Fibroblast of skin of abdomen (primary cell): ENCODE results near the gene TFR2.

Source experiments
- DNase-seq: peaks from one replicate; pipeline ENCODE4 v3.0.0-alpha.2; 2013

The TFR2 gene

DNA sequence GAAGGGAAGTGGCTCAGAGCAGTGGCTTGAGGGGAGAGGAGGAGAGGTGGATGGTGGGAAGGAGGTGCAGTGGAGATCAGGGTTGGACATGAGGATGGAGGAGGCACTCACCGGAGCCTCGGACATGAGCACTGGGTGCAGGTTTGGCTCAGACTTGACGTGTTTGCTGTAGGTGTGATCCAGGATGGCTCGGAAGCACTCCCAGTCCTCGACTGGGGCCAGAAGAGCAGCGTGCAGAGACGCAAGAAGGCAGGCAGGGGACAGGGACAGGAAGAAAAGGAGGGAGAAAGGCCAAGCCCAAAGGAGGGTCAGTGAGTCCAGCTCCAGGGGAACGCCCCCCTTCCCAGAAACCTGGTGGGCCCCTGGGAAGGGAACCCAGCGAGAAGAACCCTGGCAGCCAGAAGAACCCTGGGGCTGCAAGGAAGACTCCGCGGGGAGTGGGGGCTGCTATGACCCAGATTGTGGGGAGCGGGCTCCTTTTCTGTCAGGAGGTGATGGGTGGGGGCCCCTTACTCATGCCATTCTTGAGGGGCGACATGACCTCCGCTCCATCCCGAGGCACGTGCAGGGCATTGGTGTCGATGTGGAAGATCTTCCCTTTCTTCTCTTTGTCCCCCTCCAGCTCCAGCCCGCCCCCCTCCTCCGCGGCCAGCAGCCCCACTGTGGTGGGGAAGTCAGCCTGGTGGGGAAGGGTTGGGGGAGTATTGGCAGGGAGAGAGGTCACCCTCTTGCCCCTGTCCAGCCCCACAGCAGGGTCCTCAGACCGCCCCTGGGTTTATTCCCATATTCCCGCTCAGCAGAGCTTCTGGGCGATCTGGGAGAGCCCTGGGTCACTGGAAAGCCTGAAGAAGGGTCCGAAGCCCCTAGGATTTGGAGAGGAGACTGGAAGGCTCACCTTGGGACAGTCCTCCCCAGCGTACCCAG, 13.8 kb upstream of the TFR2 start:
- DNase-seq = no peak

DNA sequence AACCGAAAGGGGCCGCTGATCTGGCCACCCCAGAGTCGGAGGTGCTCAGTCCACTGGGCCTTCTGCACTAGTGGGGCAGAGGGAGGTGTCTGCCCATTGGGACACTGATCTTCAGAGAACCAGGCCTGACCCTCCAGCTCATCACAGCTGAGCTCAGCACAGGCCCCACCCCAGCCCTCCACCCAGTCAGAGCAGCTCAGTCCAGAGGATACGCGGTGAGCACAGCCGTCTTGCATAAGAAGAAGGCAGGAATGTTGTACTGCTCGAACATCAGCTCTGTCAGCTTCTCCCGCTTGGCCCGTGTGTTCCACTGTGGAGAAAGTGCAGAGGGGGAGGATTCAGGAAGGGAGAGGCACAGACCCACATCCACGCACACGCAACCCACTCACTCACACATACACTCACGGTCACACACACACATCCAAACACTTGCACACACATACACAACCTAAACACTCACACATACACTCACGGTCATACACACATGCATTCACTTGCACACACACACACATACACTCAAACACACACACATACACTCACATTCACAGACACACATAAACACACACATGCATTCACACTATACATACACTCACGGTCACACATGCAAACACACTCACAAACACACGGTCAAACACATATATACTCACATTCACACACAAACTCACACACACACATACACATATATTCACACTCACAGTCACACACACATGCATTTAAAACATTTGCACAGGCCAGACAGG, 8.6 kb upstream of the TFR2 start:
- no peak for DNase-seq

DNA sequence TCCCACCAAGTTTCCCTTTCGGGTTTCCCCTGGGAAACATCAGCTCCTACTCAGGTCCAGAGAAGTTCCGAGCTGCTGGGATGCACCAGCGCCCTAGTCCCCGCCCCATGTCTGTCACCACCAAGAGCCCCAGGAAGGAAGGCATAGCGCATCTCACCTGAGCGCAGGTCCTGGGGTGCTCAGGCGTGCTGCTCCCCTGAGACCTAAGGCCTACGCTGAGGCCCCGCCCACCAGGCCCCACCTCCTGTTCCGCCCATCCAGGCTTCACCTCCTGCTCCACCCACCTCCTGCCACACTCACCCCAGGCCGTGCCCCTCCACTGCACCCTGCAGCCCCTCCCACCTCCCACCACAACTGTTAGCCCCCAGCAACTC, 1.2 kb upstream of the TFR2 start:
- no peak for DNase-seq

DNA sequence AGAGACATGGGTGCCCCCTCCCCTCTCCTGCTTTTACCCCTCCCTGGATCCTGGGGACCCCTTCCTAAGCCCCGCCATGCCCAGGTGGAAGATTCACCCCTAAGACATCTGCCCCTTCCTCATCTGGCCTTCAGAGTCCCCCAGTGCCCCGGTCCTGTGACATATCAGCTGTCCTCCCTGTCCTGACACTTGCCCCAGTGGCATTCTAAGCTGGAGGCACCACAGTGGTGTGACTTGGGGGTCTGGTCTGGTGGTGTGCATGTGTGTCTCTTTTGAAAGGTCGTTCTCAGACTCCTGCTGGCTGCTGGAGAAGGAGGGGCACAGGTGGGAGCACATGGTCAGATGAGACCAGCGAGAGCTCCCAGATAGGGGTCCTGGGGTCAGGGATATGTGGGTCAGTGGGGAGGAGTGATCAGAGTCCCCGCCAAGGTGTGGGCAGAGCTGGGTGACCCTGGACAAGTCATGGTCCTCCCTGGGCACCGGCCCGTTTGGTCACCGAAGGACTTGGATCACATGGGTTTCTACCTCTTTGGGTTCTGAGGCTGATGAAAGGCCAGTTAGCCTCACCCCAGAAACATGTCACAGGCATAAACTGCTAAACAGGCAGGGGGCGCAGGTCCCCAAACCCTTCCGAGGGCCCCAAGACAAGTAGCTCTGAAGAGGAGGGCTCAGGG, 645 bp upstream of the TFR2 start:
- no peak for DNase-seq

DNA sequence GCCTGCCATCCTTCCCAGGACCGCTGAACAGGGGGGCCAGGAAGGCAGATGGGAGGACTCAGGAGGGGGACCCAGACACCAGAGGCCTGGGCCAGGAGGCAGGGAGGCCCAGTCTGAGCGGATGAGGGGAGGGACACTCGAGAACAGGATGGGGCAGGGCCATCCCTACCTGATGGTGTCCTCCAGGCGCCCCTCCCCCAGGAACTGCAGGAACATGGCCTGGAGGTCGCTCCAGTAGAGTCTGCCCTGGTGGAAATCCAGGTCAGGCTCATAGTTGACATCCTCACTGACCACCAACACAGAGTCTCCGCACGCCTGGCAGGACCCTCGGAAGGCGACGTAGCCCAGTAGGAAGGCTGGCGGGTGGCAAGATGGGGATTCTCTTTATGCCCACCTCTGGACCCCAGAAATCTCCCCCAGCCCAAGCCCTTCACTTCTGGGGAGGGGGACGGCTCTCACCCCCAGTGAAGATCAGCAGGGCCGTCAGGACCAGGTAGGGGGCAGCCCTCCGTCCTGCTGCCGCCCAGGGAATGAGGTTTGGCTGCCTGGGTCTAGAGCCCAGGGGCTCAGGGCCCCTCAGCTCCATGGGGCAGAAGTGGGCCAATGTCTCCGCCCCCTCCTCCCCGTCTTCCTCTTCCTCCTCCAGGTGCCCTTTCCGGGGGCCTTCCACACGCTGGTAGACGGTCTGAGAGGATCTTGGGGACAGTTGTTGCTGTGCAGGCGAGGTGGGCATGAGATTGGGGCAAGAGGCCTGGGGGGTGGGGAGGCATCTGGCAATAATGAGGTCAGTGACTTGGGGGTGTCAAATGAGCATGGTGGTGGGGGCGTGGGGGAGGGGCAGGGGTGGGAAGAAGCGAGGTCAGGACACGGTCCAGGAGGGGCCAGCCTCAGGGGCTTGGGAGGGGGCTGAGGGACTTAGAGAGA, 573 bp downstream of the TFR2 start:
- no peak for DNase-seq

DNA sequence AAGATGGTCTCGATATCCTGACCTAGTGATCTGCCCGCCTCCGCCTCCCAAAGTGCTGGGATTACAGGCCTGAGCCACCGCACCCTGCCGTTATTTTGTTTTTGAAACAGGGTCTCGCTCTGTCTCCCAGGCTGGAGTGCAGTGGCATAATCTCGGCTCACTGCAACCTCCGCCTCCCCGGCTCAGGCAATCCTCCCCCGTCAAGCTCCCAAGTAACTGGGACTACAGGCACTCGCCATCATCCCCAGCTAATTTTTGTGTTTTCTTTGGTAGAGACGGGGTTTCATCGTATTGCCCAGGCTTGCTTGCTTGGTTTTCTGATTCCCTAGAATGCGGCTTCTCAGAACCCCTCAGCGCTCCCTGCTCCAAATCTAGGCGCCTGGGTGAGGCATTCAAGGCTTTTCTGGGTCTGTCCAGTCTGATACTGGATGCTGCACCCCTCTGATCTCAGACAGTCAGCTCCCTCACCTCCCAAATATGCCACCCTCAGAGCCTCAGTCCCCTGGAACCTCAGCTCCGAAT, 1.3 kb downstream of the TFR2 start:
- DNase-seq = no peak

DNA sequence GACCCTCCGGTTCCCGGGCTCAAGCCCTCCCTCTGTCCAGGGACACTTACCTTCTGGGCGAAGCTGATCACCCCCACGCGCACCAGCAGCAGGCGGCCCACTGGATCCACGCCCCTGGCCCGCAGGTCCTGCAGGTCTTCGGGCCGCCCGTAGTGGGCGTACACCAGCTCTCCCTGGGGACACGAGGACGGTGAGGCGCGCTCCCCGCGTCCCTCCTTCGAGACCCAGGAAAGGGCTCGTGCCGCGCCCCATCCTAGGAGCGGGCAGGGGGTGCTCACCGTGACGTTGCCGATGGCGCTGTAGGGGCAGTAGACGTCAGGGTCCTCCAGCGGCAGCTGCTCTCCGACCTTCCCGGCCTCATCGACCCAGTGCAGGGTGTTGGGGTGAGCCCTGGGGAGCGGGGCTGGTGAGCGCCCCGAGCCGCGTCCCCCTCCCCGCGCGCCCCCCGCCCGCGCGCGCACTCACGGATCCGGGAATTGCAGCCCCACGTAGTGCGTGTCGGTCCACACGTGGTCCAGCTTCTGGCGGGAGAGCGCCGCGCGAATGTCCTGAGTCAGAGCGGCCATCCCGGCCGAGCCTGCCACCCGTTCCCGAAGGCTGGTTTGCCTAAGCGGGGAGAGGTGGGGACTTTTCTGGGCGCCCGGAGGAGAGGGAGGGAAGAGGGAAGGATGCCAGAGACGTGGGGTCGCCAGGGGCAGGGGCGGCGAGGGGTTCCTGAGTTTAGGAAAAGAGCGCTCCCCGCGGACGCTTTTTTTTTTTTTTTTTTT, 8.2 kb downstream of the TFR2 start:
- peak; percentile 32 for DNase-seq

DNA sequence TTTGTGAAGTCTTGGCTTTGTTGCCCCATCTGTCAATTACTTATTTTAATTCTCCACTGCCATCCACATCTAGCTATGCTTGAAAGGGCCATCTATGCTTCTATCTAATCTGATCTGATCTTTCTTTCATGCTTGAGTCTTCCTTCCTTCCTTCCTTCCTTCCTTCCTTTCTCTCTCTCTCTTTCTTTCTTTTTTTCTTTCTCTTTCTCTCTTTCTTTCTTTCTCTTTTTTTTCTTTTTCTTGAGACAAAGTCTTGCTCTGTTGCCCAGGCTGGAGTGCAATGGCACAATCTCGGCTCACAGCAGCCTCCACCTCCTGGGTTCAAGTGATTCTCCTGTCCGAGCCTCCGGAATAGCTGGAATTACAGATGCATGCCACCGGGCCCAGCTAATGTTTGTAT, 11.3 kb downstream of the TFR2 start:
- no peak for DNase-seq

DNA sequence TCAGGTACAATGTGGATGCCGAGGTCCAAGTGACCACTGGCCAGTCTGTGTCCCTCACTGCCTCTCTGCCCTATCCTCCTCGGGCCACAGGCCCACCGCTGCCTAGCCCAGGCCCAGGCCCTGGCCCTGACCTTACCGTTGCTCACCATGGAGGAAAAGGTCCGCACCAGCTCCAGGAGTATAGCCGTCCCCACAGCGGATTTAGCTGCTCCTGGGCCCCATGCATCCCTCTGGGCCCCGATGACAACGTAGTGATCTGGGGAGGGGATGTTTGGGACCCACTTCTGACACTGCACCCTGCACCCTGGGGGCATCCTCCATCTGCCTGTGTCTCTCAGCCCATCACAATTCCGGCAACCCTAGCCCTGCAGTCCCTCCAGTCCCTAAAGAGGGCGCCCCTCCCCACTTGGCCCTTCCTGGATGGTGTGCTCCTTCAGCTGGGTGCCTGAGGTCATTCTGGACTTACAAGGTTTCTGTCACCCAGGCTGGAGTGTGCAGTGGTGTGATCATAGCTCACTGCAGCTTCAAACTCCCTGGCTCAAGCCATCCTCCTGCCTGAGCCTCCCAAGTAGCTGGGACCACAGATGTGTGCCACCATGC, 12.1 kb downstream of the TFR2 start:
- DNase-seq = no peak

DNA sequence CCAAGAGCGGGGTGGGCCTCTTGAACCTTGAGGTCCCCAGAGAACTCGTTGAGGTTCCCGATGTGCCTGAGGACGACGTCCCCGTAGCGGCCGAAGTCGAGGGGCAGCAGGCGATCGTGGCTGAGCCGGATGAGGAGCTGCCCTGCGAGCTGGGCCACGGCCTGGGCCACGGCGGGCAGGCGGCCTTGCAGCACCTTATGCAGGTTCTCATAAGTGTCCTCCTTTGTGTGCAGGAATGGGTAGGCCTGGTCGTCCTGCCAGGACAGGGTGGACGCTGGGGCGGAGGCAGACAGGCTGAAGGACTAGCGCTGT, 14.2 kb downstream of the TFR2 start:
- DNase-seq = no peak

DNA sequence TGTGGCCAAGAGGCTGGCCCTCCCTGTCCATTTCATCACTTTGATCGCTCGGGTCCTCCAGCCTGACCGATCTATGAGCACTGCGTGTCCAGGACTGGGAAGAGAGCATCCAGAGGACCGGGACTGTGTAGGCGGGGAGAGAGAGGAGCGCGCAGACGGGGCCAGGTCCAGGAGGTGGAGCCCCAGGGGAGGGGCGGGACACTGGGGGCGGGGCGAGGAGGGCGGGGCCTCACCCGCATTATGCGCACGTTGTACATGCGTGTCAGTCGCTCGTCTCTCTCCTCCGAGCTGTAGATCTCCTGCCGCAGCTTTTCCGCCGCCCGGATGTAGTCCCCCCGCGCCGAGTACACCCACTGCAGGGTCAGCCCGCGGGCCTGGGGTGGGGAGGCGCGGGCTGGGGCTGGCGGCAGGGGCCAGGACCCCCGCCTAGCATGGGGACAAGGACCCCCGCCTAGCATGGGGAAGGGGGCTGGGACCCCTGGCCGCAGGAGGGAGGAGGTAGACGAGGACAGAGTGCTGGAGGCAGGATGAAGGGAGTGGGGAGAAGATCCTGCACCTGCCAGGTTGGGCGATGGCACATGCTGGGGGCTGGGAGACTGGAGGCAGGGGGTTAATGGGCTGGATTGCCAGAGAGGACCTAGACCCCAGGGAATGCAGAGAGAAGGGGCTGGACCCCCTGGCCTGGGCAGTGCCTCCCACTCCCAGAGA, 14.7 kb downstream of the TFR2 start:
- peak; percentile 85 for DNase-seq

DNA sequence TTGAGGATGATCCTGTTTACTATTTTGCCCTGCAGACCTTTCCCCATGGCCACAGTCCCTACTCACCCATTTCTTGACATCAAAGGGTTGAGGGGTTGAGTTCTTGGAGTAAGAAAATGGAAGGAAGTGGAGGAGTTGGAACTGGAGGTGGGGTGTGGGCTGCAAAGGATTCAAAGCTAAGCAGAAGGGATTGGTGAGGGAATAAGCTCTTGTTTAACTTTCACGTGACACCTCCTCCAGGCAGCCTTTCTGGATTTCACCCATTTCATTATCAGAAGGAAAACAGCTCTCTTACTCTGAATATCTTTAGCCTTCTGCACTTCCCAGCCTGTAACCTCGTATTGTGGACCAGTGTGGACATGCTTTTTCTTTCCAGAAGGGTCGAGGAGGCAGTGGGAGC, 15.3 kb downstream of the TFR2 start:
- DNase-seq = no peak

DNA sequence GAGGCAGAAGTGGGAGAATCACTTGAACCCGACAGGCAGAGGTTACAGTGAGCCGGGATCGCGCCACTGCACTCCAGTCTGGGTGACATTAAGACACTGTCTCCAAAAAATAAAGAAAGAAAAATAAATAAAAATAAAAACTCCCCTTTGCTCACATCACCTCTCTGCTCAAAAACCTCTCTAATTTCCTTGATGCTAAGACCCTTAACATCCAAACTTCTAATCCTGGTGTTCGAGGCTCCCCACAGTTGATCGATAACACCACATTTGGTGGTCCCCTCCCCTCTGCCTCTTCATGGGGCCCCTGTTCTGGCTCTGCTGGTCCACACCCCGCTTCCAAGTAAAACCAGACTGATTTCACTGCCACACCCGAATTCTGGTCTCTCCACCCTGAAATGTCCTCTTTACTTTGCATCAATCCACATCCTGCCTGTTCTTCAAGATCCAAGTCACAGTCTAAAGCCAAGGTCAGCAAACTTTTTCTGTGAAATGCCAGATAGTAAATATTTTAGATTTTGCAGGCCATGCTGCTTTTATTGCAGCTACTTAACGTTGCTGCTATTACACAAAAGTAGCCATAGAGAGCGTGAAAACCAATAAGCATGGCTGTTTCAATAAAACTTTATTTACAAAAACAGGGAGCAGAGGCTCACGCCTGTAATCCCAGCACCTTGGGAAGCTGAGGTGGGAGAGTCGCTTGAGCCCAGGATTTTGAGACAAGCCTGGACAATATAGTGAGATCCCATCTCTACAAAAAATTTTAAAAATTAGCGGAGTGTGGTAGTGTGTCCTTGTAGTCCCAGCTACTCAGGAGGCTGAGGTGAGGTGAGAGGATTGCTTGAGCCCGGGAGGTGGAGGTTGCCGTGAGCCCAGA, 17.2 kb downstream of the TFR2 start:
- no peak for DNase-seq

DNA sequence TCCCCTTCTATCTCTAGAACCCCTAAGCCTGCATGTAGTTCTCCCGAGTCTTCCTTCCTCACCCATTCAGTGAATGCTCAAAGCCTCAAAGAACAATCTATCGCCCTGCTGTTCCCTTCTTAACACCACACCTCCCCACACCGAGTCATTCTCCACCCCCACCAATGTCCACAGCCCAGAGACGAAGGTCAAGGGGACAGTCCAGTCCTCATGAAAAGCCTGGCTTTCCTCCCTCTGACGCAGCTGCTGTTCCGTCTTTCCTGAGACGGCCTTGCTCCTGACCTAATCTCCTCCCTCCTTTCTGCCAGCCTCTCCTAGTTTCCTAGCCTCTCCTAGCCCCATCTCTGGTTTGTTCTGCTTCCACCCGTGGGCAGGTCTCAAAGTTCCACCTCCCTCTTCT, 19.8 kb downstream of the TFR2 start:
- DNase-seq = no peak

DNA sequence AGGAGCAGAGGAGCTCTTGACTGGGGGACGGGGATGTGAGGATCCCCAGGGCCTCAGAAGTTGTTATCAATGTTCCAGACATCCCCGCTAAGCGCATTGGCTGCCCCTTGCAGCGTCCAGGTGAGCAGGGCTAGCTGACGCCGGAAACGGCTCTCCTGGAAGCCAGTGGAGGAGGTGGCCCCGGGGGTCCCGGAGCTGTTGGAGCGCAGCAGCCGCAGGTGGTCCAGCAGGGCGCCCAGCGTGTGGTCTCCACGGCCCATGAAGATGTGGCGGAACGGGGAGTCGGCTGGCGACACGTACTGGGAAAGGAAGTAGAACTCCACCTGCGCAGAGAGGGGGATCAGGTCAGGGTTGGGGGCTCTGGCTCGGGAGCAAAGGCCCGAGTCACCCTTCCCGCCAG, 20.5 kb downstream of the TFR2 start:
- DNase-seq = no peak

DNA sequence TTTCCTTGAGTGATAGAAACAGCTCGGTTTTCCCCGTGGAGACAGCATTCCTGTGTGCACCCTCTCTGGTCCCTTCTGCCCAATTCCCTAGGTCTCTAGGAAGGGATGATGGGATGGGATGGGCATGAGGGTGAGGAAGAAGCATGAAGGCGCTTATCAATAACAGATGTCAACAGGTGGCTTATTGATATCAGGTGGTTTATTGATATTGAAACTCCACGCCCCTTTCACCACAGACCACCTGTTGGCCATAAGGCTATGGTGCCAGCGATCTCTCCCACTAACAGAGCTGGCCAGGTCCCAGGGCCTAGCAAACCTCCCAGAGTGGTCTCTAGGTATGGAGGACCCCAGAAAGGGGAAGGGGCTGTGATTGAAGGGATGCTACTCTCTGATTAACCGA, 21.1 kb downstream of the TFR2 start:
- DNase-seq = no peak

DNA sequence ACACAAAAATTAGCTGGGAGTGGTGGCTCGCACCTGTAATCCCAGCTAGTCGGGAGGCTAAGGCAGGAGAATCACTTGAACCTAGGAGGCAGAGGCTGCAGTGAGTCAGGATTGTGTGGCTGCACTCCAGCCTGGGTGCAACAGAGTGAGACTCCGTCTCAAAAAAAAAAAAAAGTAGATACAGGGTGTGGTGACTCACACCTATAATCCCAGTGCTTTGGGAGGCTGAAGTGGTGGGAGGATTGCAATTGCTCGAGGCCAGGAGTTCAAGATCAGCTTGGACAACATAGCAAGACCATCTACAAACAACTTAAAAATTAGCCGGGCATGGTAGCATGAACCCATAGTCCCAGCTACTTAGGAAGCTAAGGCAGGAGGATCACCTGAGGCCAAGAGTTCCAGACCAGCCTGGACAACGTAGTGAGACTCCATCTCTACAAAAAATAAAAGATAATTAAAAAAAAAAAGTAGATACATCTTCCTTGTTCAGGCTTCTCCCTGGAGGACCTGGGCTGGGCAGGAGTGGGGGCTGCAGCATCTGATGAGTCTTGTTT, 27.0 kb downstream of the TFR2 start:
- DNase-seq = no peak

DNA sequence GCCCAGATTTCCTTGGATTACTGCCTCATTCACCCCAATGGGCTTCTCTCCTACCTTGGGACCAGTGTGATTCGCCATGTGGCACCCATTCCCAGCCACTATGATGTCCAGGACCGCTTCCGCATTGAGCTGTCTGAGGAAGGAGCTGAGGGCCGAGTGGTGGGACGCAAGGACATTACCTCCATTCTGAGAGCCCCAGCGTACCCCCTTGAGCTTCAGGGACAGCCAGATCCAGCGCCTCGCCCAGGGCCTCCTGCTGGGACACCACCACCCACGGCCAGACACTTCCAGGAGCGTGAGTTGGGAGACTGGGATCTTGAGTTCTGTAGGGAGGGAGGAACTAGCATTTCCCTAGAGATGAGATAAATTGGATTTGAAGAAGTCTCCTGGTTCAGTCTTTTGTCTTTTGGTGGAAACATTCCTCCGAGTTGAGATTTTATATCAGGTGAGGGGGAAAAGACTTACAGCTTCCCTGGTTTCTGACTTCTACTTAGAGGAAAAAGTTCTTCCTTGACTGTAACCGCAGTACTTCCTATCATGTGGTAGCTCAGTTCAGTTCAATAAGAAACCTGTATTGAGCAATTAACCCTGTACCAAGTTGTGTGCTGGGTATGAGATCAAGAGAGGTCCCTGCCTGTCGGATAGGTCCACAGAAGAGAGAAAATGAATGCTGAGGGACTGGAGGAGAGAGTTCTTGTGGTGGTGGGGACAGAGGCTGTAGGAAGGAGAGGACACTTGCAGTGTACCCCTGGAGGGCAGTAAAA, 27.8 kb downstream of the TFR2 start:
- DNase-seq = no peak
